GM12874 (cell line): Measurements from ENCODE around the gene MAT2A.

Source experiments
- CTCF ChIP-seq: IDR thresholded peaks from 2 replicates; pipeline ENCODE4 v1.5.1; 2011; ENCODE audit warnings: low read depth, mild to moderate bottlenecking, control low read depth, low read length, moderate library complexity; ENCODE audit not compliant: insufficient read depth

Gene MAT2A

GRCh38 chr2:85591563-85591962 is 52.6 kb downstream of the MAT2A start:
- no peak for TF ChIP-seq CTCF

GRCh38 chr2:85593023-85593422 is 54.1 kb downstream of the MAT2A start:
- TF ChIP-seq CTCF, result no peak
